RWPE2 (cell line): ENCODE measurements around the gene ZSCAN10.

Experiments used
- ATAC-seq: fragments of 200-7000 bp; cut with Tn5 transposase; 3 replicates; pipeline ENCODE4 v1.9.1; 2021; ENCODE audit warnings: low read depth
- DNase-seq: peaks from one replicate; pipeline ENCODE4 v3.0.0-alpha.2; 2020; ENCODE audit warnings: low spot score
- H3K27ac ChIP-seq: fragments of 450-650 bp; 2 replicates; pipeline ENCODE4 v1.5.1; 2017; ENCODE audit warnings: mild to moderate bottlenecking; ENCODE audit not compliant: poor library complexity, severe bottlenecking
- H3K27me3 ChIP-seq: fragments of 250-450 bp; sonication (Bioruptor Pico); 2 replicates; pipeline ENCODE4 v1.5.1; 2021; ENCODE audit warnings: mild to moderate bottlenecking, moderate library complexity; ENCODE audit not compliant: insufficient read depth, poor library complexity, severe bottlenecking
- H3K36me3 ChIP-seq: fragments of 250-450 bp; sonication (Bioruptor Pico); 2 replicates; pipeline ENCODE4 v1.5.1; 2020; ENCODE audit warnings: low read depth, mild to moderate bottlenecking, moderate library complexity
- H3K4me1 ChIP-seq: fragments of 250-450 bp; sonication (Bioruptor Pico); 2 replicates; pipeline ENCODE4 v1.5.1; 2021; ENCODE audit warnings: mild to moderate bottlenecking, moderate library complexity; ENCODE audit not compliant: insufficient read depth, poor library complexity, severe bottlenecking
- H3K4me3 ChIP-seq: fragments of 250-450 bp; sonication (Bioruptor Pico); 2 replicates; pipeline ENCODE4 v1.5.1; 2021; ENCODE audit warnings: mild to moderate bottlenecking, moderate library complexity; ENCODE audit not compliant: severe bottlenecking
- H3K9me3 ChIP-seq: fragments of 250-450 bp; sonication (Bioruptor Pico); 2 replicates; pipeline ENCODE4 v1.5.1; 2021; ENCODE audit warnings: mild to moderate bottlenecking, moderate library complexity; ENCODE audit not compliant: severe bottlenecking
- CTCF ChIP-seq: fragments of 450-650 bp; IDR thresholded peaks from one replicate; pipeline ENCODE4 v1.5.1; 2017; ENCODE audit warnings: mild to moderate bottlenecking, moderate library complexity; ENCODE audit not compliant: poor library complexity, severe bottlenecking

ZSCAN10 gene

GRCh38 chr16:3046641-3047386, 52.3 kb downstream of the ZSCAN10 start:
- Histone ChIP-seq H3K4me1 (no peaks in the 10 kb centered on the region), H3K4me3 (peak overlapping the region; percentile 34), H3K27me3 (peaks cover 40% of the 10 kb centered on the region), H3K9me3 (no peaks in the 10 kb centered on the region), H3K36me3 (no peaks in the 10 kb centered on the region), H3K27ac (no peak overlapping the region)
- 0 out of 3 replicates have a peak, but pooled peaks have one; percentile 19 for ATAC-seq
- no peak for TF ChIP-seq CTCF
- DNase-seq, result no peak

- no peak for TF ChIP-seq CTCF
- peak; percentile 50 for ATAC-seq
- H3K4me3 ChIP-seq, result peak within 1 kb of the TSS; percentile 34
- H3K4me1 ChIP-seq, result no peaks in the 10 kb centered on the region
- H3K27me3 ChIP-seq, result peaks cover 38% of the 10 kb centered on the region
- no peak for DNase-seq
- H3K27ac ChIP-seq, result no peak within 1 kb of the TSS
- no peaks in the 10 kb centered on the region for H3K9me3 ChIP-seq
- H3K36me3 ChIP-seq, result no peaks in the 10 kb centered on the region
Measured at GRCh38 chr16:3045758-3046640, 53.1 kb downstream of the ZSCAN10 start, which contains the start of gene MMP25. TSS of gene MMP25 (plus strand) at chr16:3046561. CDS start at chr16:3046918, 357 bp downstream.

- no peak for ATAC-seq
- no peak overlapping the region for H3K27ac ChIP-seq
- H3K4me1 ChIP-seq, result no peaks in the 10 kb centered on the region
- TF ChIP-seq CTCF, result no peak
- H3K4me3 ChIP-seq, result no peak overlapping the region
- no peaks in the 10 kb centered on the region for H3K36me3 ChIP-seq
- H3K9me3 ChIP-seq, result no peaks in the 10 kb centered on the region
- DNase-seq, result no peak
- peaks cover 33% of the 10 kb centered on the region for H3K27me3 ChIP-seq
Measured at GRCh38 chr16:3044708-3045107, 54.4 kb downstream of the ZSCAN10 start.

GRCh38 chr16:3042376-3042775, 56.7 kb downstream of the ZSCAN10 start:
- no peak for ATAC-seq
- no peaks in the 10 kb centered on the region for H3K9me3 ChIP-seq
- DNase-seq, result no peak
- peaks cover 31% of the 10 kb centered on the region for H3K27me3 ChIP-seq
- no peaks in the 10 kb centered on the region for H3K36me3 ChIP-seq
- no peak overlapping the region for H3K27ac ChIP-seq
- TF ChIP-seq CTCF, result no peak
- H3K4me3 ChIP-seq, result no peak overlapping the region
- no peaks in the 10 kb centered on the region for H3K4me1 ChIP-seq
